Uterus (tissue), 4 donors: ENCODE data around the gene ZNF524. TPM values are rescaled to one million over a fixed set of nuclear protein-coding genes. Genes with fewer than 3 reads are reported as not detected.

ENCODE experiments used
- DNase-seq, 2 donors: peaks; one replicate each; pipeline ENCODE4 v3.0.0-alpha.2; 2019 to 2020
- H3K27ac ChIP-seq, 2 donors: fragments of 200-600 bp; sonication (generic); 1 replicate in 1 of 2; 2 replicates in 1 of 2; pipeline ENCODE4 v1.5.1; 2016 to 2018
- H3K27me3 ChIP-seq, 2 donors: fragments of 200-600 bp; sonication (generic); one replicate each; pipeline ENCODE4 v1.5.1; 2018 to 2019; ENCODE audit warnings: control low read depth in 1 of 2
- H3K36me3 ChIP-seq, 2 donors: fragments of 200-600 bp; sonication (generic); one replicate each; pipeline ENCODE4 v1.5.1; 2019; ENCODE audit warnings: control low read depth in 1 of 2
- H3K4me1 ChIP-seq, 2 donors: fragments of 200-600 bp; sonication (generic); one replicate each; pipeline ENCODE4 v1.5.1; 2018 to 2019; ENCODE audit warnings: control low read depth in 1 of 2
- H3K4me3 ChIP-seq, 2 donors: fragments of 200-600 bp; sonication (generic); 1 replicate in 1 of 2; 2 replicates in 1 of 2; pipeline ENCODE4 v1.5.1; 2018 to 2019; ENCODE audit warnings: mild to moderate bottlenecking in 1 of 2
- H3K9me3 ChIP-seq, 2 donors: fragments of 200-600 bp; sonication (generic); one replicate each; pipeline ENCODE4 v1.5.1; 2019; ENCODE audit warnings: control low read depth in 1 of 2
- POLR2A ChIP-seq, 2 donors: fragments of 450-650 bp; IDR thresholded peaks; one replicate each; pipeline ENCODE4 v1.6.1; 2016; ENCODE audit warnings: antibody characterized with exemption in 2 of 2, mild to moderate bottlenecking in 1 of 2, moderate library complexity in 1 of 2
- intact Hi-C: fragments of 100-400 bp; cut with DNase I; formaldehyde crosslinking; loops from one replicate; pipeline ENCODE4 v1.15.1; 2023; ENCODE audit warnings: low total_unique reads
- total RNA-seq, 4 donors: library from RNA; depleted of rRNA in 3 of 4; stranded (reverse); fragments of >200 nt in 3 of 4; gene quantifications; one replicate each; pipeline versions ENCODE4 v1.1.0 to v1.2.4, GENCODE V29; 2014 to 2023
- TF ChIP-seq, protein P1 (sequence below), 4 experiments: fragments of 200-600 bp in 2 of 4; fragments of 450-650 bp in 2 of 4; sonication (generic) in 2 of 4; IDR thresholded peaks; one replicate each; pipeline ENCODE4 v1.5.1; 2016 to 2019; ENCODE audit warnings: antibody characterized with exemption in 4 of 4, mild to moderate bottlenecking in 2 of 4, moderate library complexity in 1 of 4
- donor health status: DM: yes; HTN: yes; CAD: no.

The ZNF524 gene
- total RNA-seq, 4 donors from 2014 or later: 5.4 to 20.4 (median 14.6) TPM

DNA sequence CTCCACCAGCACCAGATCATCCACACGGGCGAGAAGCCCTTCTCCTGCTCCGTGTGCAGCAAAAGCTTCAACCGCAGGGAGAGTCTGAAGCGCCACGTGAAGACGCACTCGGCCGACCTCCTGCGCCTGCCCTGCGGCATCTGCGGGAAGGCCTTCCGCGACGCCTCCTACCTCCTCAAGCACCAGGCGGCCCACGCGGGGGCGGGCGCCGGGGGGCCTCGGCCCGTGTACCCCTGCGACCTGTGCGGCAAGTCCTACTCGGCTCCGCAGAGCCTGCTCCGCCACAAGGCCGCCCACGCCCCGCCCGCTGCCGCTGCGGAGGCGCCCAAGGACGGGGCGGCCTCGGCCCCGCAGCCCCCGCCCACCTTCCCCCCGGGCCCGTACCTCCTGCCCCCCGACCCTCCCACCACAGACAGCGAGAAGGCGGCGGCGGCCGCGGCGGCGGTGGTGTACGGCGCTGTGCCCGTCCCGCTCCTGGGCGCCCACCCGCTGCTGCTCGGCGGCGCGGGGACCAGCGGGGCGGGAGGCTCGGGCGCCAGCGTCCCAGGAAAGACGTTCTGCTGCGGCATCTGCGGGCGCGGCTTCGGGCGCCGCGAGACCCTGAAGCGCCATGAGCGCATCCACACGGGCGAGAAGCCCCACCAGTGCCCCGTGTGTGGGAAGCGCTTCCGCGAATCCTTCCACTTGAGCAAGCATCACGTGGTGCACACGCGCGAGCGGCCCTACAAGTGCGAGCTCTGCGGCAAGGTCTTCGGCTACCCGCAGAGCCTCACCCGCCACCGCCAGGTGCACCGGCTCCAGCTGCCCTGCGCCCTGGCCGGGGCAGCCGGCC lies 14.8 kb downstream of the ZNF524 start:
- Histone ChIP-seq H3K27ac (no peak overlapping the region), H3K36me3 (no peaks in the 10 kb centered on the region), H3K4me1 (no peaks in the 10 kb centered on the region), H3K9me3 (no peaks in the 10 kb centered on the region), H3K4me3 (no peak overlapping the region), H3K27me3 (no peaks in the 10 kb centered on the region)
- intact Hi-C loops: no loop called here
- TF ChIP-seq, protein P1, sequence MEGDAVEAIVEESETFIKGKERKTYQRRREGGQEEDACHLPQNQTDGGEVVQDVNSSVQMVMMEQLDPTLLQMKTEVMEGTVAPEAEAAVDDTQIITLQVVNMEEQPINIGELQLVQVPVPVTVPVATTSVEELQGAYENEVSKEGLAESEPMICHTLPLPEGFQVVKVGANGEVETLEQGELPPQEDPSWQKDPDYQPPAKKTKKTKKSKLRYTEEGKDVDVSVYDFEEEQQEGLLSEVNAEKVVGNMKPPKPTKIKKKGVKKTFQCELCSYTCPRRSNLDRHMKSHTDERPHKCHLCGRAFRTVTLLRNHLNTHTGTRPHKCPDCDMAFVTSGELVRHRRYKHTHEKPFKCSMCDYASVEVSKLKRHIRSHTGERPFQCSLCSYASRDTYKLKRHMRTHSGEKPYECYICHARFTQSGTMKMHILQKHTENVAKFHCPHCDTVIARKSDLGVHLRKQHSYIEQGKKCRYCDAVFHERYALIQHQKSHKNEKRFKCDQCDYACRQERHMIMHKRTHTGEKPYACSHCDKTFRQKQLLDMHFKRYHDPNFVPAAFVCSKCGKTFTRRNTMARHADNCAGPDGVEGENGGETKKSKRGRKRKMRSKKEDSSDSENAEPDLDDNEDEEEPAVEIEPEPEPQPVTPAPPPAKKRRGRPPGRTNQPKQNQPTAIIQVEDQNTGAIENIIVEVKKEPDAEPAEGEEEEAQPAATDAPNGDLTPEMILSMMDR (IDR thresholded peaks at IDR 0.05): no peak
- TF ChIP-seq POLR2A (IDR thresholded peaks at IDR 0.05): no peak
- DNase-seq: no peak

- Histone ChIP-seq H3K27me3 (no peaks in the 10 kb centered on the region), H3K4me3 (no peak overlapping the region), H3K9me3 (no peaks in the 10 kb centered on the region), H3K36me3 (no peaks in the 10 kb centered on the region), H3K4me1 (no peaks in the 10 kb centered on the region), H3K27ac (no peak overlapping the region)
- intact Hi-C loops: no loop called here
- TF ChIP-seq, protein P1 (IDR thresholded peaks at IDR 0.05): no peak
- no peak for TF ChIP-seq POLR2A (IDR thresholded peaks at IDR 0.05)
- no peak for DNase-seq
Measured at GRCh38 chr19:55615543-55616394, 15.7 kb downstream of the ZNF524 start.

DNA sequence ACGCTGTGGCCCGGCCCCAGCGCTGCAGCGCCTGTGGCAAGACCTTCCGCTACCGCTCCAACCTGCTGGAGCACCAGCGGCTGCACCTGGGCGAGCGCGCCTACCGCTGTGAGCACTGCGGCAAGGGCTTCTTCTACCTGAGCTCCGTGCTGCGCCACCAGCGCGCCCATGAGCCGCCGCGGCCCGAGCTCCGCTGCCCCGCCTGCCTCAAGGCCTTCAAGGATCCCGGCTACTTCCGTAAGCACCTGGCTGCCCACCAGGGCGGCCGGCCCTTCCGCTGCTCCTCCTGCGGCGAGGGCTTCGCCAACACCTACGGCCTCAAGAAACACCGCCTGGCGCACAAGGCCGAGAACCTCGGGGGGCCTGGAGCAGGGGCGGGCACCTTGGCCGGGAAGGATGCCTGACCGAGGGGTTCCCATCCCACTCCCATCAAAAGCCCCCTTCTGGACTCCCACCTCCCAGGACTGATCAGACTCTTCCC lies 16.3 kb downstream of the ZNF524 start:
- intact Hi-C loops: no loop called here
- Histone ChIP-seq H3K4me1 (no peaks in the 10 kb centered on the region), H3K4me3 (no peak overlapping the region), H3K36me3 (no peaks in the 10 kb centered on the region), H3K27me3 (no peaks in the 10 kb centered on the region), H3K27ac (no peak overlapping the region), H3K9me3 (no peaks in the 10 kb centered on the region)
- DNase-seq: no peak
- TF ChIP-seq POLR2A (IDR thresholded peaks at IDR 0.05): no peak
- TF ChIP-seq, protein P1 (IDR thresholded peaks at IDR 0.05): no peak

DNA sequence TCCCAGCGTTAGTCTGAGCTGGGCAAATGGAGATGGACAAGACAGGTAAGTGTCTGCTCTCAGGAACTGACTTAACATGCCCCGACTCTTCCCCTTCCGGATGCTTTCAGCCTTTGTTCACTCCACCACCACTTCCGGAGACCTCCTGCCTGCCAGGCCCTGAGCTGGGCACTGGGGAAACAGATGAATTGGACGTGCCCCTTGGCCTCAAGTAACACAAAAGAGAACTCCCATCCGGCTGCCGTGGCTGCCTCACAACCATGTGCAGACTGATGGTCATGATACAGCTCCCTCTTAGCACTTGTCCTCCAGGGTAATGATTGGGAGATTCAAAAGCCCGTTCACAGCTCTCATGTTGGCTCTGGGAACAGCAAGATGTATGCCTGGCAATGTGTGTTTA lies 17.3 kb downstream of the ZNF524 start:
- Histone ChIP-seq H3K9me3 (no peaks in the 10 kb centered on the region), H3K27me3 (no peaks in the 10 kb centered on the region), H3K36me3 (no peaks in the 10 kb centered on the region), H3K4me1 (no peaks in the 10 kb centered on the region), H3K4me3 (no peak overlapping the region), H3K27ac (no peak overlapping the region)
- TF ChIP-seq, protein P1 (IDR thresholded peaks at IDR 0.05): no peak
- no peak for TF ChIP-seq POLR2A (IDR thresholded peaks at IDR 0.05)
- DNase-seq: no peak
- intact Hi-C loops: no loop called here

DNA sequence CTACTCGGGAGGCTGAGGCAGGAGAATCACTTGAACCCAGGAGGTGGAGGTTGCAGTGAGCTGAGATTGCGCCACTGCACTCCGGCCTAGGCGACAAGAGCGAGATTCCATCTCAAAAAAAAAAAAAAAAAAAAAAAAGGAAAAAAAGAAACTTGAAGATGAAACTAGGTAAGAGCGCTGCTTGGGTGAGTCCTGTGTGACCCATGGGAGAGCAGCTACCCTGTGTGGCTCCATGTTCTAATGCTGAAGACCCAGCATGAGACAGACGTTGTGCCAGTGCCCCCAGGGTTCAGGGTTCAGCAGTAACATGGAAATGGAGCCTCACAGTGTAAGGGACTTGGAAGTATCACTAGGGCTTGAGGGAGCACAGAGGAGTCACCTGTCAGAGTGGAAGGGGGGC lies 18.3 kb downstream of the ZNF524 start:
- TF ChIP-seq, protein P1 (IDR thresholded peaks at IDR 0.05): no peak
- no peak for TF ChIP-seq POLR2A (IDR thresholded peaks at IDR 0.05)
- H3K36me3 ChIP-seq: no peaks in the 10 kb centered on the region
- H3K9me3 ChIP-seq: no peaks in the 10 kb centered on the region
- intact Hi-C loops: no loop called here
- no peak overlapping the region for H3K27ac ChIP-seq
- H3K27me3 ChIP-seq: no peaks in the 10 kb centered on the region
- H3K4me3 ChIP-seq: no peak overlapping the region
- H3K4me1 ChIP-seq: no peaks in the 10 kb centered on the region
- DNase-seq: no peak
